NCI-H2107 treated with DMSO at 0.1 percent for 48 hours (cell line): ENCODE measurements around the gene UNG.
"Not testable (repeated sequence)": the region's sequence is repeated elsewhere in the genome, so short reads cannot be mapped to it uniquely, and the experiment has no call there.

ENCODE experiments used
- DNase-seq: peaks from one replicate; lab custom pipeline; 2025; ENCODE audit not compliant: unreplicated experiment; lab: John Stamatoyannopoulos, UW

The UNG gene

GRCh38 chr12:109120557-109120956 lies 23.2 kb downstream of the UNG start:
- no peak for DNase-seq

- DNase-seq: no peak
These were observed 24.0 kb downstream of the UNG start for GRCh38 chr12:109121346-109121880.

GRCh38 chr12:109124878-109125648 lies 27.7 kb downstream of the UNG start:
- no peak for DNase-seq

DNA sequence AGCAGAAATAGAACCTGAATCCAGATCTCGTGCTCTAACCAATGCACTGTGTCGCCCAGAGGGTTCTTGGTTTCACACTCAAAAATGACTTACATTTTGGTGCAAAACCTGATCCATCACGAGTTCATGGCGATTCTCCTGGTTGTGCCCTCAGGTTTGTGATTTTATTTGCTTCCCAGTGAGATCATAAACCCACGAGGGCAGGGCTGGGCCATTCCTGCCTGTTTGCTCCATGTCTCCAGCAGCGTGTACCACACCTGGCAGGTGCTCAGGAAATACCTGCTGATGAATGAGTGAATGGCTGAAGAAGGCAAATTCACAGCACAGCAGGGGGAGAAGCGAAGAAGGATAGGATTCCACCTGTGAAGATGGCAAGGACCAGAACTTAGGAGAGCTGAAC lies 28.4 kb downstream of the UNG start:
- DNase-seq: no peak

DNA sequence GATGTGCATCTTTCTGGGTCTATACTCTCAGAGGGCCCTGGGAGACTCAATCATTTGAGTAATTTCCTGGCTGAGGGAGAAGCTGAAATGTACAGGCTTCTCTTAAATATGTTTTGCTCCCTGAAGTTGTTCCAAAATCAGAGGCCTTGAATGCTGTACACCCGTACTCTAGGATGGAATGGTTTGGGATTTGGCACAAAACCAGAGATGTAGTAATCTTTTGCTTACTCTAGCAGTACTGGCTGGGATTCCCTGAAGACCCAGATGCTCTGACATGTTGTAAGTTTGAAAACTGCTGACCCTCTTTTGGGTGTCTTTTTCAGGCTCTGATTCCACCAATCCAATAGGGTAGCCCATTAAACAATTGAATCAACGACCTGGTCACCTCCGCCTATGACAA lies 29.4 kb downstream of the UNG start:
- no peak for DNase-seq

- no peak for DNase-seq
These were observed 30.3 kb downstream of the UNG start for GRCh38 chr12:109127533-109128242.

DNA sequence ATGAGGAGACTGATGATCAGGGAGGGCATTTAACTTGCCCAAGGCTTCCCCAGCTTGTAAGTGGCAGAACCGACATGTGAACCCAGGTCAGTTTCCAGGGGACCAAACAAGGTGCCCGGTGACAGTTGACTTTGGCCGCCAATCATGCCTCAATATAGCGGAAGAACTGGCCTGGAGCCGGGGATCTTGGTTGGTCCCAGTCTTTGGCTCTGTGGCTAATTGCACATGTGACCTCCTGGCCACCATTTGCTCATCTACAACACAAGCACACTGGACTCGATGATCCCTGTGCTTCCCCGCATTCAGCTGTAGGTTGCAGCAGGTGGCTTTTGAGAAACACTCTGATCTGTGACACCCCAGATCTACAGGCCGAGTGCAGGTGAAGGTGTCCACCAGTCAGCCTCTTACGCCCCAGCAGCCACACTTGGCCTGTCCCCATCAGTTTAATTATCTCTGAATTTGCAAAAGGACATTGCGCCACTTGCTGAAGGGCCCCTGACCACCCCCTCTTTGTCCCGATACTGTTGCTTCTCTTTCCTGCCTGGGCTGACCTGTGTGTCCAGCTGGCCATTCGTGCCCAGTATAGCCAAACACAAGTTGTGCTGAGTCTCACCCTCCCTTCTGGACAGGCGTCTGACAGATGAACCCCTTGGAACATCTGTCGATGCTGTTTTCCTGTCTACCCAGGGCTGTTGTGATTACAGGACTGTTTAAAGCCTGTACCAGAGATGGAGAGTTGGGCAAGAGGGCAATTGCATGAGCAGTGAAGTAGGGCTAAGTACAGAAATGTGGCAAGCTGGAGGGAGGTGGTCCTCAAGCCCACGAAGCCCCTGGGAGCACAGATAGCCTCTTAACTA lies 33.1 kb downstream of the UNG start:
- no peak for DNase-seq

GRCh38 chr12:109131154-109132050 lies 34.0 kb downstream of the UNG start:
- DNase-seq: peak; percentile 26

DNA sequence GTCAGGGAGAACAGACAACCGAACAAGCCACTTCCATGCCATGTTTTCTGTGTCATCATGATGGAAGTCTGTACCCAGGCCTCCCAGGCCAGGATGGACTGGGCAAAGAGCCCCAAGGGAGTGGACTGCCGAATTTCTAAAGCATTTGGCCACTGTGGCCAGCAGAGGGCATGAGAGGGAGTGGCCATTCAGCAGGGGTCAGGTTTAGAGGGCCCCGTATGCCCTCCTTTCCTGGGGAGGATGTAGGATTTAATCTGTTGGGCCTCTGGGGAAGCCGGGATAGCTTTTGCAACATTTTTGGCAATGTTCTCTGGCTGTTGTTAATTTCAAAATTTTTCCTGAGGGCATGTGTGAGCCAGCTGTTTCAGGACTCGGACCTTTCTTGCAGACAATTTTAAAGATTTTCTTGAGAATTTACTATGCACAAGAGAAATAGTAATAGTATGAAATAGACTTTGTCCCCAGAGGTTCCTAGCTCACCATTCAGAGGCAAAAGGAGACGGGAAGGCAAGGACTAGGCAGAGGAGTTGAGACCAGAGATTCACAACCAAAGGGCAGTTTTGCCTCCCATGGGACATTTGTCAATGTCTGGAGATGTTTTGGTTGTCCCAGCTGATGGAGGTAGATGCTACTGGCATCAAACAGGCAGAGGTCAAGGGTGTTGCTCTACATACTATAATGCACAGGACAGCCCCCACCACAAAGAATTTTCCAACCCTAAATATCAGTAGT lies 37.0 kb downstream of the UNG start:
- DNase-seq: no peak

- DNase-seq: no peak
These were observed 39.7 kb downstream of the UNG start for GRCh38 chr12:109137055-109137454.

- DNase-seq: no peak
These were observed 42.0 kb downstream of the UNG start for GRCh38 chr12:109139360-109139759.

DNA sequence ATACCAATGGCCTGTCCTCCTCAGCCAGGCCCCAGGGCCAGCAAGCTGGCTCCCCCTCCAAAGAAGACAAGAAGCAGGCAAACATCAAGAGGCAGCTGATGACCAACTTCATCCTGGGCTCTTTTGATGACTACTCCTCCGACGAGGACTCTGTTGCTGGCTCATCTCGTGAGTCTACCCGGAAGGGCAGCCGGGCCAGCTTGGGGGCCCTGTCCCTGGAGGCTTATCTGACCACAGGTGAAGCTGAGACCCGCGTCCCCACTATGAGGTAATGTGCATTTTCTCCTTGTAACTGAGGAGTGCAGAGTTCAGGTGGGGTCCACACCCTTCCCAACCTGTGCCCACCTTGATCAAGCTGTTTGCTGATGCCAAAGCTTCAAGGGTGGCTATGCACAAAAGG lies 42.4 kb downstream of the UNG start:
- no peak for DNase-seq

DNA sequence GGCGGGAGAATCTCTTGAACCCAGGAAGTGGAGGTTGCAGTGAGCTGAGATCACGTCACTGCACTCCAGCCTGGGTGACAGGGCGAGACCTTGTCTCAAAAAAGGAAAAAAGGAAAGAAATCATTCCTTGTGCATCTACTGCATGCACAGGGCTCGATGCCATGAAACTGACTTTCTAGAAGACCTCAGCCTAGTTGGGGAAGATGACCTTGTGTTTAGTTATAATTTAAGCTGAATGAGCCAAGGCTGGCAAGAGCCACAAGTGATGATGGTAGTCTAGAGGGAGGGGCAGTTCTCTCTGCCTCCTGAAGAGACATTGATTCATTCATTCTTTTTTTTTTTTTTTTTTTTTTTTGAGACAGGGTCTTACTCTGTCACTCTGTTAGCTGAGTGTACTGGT lies 43.2 kb downstream of the UNG start:
- no peak for DNase-seq

- no peak for DNase-seq
These were observed 46.8 kb downstream of the UNG start for GRCh38 chr12:109144224-109144623.

- DNase-seq: not testable (repeated sequence)
These were observed 49.7 kb downstream of the UNG start for GRCh38 chr12:109147126-109147525.

DNA sequence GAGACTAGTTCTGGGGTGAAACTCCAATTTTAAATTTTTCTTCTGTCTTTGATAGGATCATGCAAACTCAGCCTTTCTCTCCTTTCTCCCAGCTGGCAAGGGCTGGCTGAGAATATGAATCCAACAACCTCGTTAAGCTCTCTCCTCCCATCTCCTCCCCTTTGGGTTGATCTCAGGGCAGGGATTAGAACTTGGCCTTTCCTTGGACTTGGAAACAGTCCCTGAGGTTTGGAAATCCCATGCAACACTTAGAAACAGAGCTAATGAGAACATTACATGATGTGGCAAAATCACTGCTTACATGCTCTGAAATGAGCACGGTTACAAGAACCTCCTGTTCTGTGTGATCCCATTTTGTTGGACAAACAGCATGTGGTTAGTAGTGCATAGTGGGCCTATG lies 50.6 kb downstream of the UNG start:
- DNase-seq: no peak

- DNase-seq: no peak
These were observed 52.8 kb downstream of the UNG start for GRCh38 chr12:109150124-109150640.

DNA sequence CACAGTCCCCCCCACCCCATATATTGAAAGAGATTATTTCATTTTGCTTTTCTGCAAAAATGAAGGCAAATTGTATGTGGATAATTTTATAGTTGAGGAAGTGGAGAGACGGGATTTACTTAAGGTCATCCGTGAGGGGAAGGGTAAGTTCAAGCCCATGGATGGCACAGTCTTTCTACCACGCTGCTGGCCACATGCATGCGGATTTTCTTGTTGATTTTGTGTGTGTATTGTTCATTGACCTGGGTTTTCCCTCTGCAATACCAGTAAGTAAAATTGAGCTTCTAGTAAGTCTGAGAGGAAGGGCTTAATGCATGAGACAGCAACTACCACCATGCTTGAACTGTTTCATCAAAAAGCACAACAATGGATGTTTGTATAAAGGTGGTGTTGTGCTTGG lies 54.1 kb downstream of the UNG start:
- DNase-seq: no peak

GRCh38 chr12:109153821-109154441 lies 56.5 kb downstream of the UNG start:
- peak; percentile 17 for DNase-seq
